Fibroblast of the conjunctiva (primary cell): ENCODE measurements around the gene FOXO6.

Experiments
- DNase-seq: peaks from one replicate; pipeline ENCODE4 v3.0.0-alpha.2; 2010; ENCODE audit warnings: low read depth

FOXO6 gene

DNA sequence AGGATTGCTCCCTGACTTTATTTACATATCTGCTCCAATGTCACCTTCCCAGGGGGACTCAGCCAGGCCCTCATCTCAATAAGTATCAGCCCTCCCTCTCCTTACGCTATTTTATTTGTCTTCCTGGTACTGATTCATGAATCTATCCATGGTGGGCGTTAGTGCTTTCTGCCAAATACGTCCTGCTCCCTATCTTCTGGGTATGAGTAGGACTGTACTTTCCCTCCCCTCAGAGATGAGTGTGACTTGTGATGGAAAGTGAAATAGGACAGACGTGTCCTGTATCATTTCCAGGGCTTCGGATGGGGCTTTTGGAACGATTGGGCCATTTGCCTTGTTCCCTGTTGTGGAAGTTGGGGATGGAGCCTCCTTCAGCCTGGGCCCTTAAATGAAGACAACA lies 47.5 kb downstream of the FOXO6 start:
- no peak for DNase-seq

DNA sequence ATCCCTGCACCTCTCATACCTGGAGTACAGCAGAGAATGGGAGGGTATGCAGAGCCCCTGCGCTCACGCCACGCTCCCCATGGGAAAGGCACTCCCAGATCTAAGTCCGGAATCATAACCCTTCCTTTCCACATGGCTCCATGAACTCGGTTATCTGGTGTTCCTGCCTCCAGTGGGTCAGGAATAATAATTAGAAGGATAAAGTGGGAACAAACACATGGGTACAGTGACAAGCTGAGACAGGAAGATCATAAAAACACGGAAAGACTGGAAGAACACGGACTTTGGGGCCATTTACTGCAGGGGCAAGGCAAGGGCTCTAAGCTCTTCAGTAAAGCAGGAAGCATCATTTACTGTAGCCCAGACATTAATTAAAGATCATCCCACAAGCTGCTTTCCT lies 48.6 kb downstream of the FOXO6 start:
- no peak for DNase-seq

- DNase-seq: no peak
These were observed 49.2 kb downstream of the FOXO6 start for GRCh38 chr1:41410462-41410861.

DNA sequence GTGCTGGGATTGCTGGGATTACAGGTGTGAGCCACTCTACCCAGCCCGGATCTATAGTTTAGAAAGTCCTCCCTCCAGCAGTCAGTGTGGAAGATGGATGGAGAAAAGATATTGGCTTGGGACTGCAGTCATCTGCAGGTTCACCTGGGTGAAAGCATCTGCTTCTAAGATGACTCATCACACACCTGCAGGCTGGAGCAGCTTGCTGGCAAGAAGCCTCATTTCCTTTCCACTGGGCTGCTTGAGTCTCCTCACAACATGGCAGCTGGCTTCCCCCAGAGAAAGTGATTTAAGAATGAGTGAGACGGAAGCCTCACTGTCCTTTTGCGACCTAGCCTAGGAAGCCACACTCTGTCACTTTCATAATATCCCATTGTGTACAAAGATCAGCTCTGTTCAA lies 50.0 kb downstream of the FOXO6 start:
- no peak for DNase-seq

DNA sequence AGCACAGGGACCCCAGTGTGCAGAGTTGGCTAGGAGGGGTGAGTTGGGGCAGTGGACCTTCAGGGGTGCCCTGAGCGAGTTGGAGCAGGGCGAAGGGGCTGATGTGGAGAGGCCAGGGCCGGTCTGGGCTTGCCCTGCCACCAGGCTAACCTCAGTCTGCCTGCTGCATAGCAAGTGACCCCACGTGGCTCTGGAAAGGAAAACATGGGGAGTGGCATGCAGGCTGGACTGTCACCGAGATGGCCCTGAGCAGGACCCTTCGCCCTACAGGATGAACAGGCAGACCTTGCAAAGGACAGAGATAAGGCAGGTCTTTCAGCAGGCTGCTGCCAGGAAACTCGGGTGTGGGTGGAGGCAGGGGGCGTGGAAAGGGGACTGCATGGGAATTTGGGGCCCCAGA lies 51.5 kb downstream of the FOXO6 start:
- no peak for DNase-seq

DNA sequence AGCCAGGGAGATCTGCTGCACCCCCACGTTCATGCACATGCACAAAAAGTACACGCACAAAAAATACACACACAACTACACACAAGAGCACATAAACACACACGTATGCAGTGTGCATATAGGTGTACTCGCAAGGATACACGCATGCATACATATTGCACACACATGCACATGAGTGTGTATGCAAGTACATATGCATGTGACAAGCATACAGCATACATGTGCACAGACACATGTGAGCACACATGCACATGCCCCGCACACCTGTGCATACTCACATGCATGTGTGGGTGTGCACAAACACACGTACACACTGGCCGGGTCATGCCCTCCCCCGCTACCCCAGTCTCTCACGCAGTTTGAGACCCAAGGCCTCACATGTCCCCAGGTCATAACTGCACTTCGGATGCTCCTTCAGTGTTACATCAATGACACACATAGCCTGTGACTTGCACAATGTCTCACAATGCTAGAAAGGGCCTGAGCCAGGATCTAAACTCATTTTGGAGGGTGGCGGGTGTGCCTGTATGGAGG lies 52.6 kb downstream of the FOXO6 start:
- DNase-seq: no peak

GRCh38 chr1:41414296-41414695 lies 53.1 kb downstream of the FOXO6 start:
- no peak for DNase-seq

DNA sequence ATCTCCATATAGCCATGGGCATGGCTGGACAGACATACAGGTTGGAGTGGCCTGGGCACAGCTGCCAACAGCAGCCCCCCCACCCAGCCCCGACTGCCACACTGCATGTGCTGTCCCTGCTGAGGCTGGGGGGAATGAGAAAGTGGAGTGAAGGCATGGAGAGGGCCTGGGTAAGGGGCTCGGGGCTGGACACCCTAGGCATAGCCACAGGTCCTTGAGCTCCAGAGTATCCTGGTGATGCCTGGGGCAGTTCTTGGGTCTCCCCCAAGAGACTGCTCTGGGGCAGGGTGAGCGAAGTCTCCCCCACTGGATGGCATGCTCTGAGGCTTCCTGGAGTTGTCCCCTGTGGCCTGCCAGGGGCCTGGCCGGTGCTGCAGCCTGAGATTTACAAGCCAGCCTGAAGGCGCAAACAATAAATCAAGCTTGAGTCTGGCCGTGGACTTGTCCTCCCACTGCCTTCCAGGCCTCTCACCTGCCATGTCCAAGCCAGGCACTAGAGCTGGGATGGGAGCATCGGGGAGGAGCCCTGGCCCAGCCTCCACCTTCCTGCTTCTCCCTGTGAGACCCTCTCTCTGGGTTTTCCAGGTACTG lies 53.6 kb downstream of the FOXO6 start:
- DNase-seq: no peak

DNA sequence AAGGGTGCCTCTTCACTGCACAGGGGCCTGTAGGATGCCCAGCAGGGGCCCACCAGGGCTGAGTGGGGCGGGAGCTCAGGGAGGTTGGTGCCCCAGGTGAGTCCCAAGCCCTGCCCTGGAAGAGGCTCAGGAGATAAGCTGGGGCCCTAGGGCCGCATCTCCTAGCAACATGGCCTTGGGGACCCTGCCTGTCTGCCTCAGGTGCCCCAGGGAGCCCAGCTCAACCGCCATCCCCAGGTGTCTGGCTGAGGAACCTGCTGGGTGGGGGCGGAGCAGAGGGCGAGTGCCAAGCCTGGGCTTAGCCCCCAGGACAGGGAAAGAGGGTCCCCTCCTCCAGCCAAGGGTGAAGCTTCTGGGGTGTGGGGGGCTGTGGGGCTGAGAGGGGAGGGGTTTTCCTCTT lies 54.8 kb downstream of the FOXO6 start:
- DNase-seq: no peak

- peak; percentile 61 for DNase-seq
These were observed 55.5 kb downstream of the FOXO6 start for GRCh38 chr1:41416552-41417334.

- DNase-seq: no peak
These were observed 56.1 kb downstream of the FOXO6 start for GRCh38 chr1:41417335-41417682.

DNA sequence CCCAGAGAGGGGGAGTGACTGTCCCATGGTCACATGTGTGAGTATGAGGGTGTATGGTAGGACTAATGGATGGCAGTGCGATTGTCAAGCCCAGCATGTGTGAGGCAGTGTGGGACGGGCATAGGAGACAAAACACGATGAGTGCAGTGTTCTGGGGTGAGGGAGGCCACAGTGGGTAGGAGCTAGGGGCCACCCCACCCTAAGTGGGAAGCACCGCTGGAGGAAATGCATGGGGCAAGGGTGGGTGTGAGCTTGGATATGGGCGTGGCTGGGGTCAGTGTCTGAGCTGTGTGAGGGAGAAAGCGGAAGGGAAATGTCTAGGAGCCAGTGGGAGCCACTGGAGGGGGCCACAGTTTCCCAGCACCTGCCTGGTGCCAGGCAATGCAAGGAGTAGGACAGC lies 56.5 kb downstream of the FOXO6 start:
- DNase-seq: no peak

- DNase-seq: peak; percentile 60
These were observed 57.8 kb downstream of the FOXO6 start for GRCh38 chr1:41418857-41419583.

DNA sequence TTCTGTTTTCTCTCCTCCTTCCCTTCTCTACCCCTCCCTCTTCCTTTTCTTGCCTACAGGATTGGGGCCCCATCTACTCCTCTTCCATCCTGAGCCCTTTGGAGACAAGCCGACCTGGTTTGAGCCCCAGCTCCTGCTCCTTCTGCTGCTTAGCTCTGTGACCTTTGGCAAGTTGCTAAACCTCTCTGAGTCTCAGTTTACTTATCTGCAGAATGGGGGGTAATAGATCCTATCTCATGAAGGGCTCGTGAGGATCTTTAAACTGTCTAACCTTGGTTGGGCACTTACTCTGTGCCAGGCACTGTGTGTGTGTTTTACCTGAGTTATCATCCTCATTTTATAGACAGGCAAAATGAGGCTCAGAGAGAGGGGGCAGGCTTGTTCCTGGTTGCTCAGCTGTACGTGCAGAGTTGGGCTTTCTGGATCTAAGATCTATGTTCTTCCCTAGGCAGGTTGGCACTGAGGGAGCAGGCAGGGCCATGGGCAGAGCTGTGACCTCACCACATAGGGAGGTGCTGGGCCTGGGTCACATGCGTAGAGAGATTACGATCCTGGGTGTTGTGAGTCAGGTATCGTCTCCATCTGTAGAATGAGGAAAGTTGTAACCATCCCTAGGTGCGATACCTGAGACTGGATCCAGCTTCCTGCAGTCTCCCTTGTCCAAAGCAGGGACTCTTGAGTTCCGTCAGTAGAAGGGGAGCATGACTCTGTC lies 58.5 kb downstream of the FOXO6 start:
- no peak for DNase-seq

DNA sequence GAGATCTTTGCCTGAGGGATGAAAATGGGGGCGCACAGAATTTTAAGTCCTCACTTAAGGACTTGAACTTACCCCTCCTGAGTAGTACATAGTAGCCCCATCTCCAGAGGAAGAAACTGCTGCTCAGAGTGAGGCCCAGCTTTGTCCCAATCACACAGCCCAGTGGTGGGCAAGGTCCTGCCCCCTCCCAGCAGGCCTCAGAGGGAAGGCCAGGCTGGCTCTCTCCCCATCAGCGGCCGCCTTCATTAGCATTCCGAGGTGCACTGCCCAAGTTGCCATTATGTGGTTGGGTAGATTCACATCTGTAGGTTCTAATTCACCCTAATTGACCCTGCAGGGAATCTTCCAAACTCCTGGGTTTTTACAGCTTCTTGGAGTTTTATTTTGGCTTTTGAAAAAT lies 59.1 kb downstream of the FOXO6 start:
- DNase-seq: no peak

GRCh38 chr1:41420860-41421259 lies 59.6 kb downstream of the FOXO6 start:
- no peak for DNase-seq

- no peak for DNase-seq
These were observed 61.1 kb downstream of the FOXO6 start for GRCh38 chr1:41422306-41422705.

DNA sequence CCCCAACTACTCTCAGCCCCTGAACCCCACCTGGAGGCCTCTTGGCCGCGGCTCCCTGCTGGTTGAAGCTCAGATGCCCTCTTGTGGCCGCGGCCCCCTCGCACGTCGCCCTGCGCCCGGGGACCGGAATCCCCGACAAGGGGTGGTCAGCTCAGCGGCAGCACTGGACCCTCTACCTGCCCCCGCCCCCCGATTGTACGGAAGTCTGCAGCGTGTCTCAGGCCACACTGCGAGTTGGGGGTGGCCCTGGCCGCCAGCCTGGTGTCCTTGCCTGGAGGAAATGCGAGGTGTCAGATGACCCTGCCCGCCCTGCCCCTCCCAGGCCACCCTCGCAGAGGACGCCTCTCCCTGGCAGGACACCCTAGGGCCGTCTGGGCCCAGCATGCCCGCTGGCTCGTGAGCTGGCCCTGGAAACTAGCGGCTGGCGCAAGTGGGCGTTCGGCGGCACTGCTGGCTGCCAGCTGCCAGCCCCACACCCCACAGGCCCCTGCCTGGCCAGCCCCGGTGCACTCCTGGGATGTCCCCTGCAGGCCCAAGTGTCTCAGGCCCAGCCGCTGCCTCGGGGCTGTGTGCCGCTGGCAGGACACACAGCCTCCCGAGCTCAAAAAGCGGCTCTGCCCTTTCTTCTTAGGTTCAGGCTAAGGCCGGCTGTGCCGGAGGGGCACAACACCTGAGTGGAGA lies 62.4 kb downstream of the FOXO6 start:
- no peak for DNase-seq

DNA sequence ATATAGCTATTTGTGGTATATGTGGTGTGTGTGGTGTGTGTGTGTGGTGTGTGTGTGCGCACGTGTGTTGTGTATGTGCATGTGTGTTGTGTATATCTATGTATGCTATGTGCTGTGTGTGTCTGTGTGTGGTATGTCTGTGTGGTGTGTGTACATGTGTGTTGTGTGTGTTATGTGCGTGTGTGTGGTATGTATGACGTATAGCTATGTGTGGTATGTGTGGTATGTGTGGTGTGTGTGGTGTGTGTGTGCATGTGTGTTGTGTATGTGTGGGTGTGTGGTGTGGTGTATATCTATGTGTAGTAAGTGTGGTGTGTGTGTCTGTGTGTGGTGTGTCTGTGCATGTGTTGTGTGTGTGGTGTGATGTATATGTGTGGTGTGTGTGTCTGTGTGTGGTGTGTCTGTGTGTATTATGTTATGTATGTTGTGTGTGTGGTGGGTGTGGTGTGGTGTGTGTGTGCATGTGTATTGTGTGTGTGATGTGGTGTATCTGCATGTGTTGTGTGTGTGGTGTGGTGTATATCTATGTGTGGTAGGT lies 63.4 kb downstream of the FOXO6 start:
- no peak for DNase-seq

DNA sequence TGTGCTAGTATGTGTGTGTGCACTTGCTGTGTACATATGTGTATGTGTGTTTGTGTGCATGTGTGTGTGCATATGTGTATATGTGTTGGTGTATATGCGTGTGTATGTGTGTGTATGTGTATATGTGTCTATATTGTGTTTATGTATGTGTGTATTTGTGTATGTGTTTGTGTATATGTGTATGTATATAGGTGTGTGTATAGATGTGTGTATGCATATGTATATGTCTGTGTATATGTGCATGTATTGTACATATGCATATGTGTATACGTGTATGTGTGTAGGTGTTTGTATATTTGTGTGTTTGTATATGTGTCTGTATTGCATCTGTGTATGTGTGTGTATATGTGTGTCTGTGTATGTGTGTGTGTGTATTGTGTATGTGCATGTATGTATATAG lies 64.1 kb downstream of the FOXO6 start:
- DNase-seq: no peak

DNA sequence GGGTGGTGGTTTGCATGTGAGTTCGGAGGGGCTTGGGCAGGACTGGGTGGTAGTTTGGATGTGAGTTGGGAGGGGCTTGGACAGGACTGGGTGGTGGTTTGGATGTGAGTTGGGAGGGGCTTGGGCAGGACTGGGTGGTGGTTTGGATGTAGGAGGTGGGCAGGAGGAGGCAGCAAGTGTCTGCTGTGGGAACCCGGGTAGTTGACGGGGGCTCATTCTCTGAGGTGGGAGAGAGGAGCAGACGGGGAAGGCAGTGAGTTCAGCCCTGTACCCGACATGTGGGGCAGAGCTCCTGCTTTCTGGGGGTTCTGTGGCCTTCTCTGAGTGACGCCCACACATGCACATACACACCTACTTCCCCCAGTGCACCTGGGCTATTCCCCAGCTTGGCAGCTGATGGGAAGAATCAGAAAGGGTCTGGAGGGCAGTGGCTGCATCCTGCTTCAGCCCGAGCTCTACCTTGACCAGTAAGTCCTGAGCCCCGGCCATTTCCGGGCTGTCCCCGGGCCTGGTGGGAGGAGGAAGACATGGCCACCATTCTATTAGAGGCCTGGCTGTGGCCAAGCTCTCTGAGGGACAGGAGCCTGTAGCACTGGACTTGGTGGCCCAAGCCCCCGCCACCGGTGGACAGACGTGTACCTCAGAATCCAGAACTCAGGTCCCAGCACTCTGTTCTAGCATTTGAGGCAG lies 65.1 kb downstream of the FOXO6 start:
- DNase-seq: no peak
